HG03575 (cell line): Measurements from ENCODE around the gene GNAO1.

Experiments used
- ATAC-seq: cut with Tn5 transposase; IDR thresholded peaks from one replicate; pipeline ENCODE4 v1.9.1; 2021; ENCODE audit not compliant: unreplicated experiment, insufficient number of reproducible peaks, low FRiP score; ENCODE audit errors: extremely low read depth

GNAO1 gene

DNA sequence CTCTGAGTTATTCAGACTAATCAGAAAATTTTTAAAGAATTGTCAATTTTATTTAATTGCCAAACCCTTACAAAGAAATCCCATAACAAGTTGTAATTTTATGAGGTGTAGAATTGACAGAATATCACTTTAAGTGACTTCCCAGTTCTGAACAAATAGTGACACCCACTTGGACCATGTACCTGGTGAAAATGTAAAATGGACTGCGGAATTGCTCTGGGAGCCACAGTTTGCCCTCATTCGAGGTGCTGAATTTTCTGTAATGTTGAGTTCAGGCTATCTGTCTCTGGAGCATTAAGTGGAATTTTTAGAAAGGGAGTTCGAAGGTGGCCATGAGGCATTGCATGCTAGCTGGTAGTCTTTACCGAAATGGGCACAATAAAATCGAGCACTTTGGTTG is 5.1 kb downstream of the GNAO1 start:
- no peak for ATAC-seq

DNA sequence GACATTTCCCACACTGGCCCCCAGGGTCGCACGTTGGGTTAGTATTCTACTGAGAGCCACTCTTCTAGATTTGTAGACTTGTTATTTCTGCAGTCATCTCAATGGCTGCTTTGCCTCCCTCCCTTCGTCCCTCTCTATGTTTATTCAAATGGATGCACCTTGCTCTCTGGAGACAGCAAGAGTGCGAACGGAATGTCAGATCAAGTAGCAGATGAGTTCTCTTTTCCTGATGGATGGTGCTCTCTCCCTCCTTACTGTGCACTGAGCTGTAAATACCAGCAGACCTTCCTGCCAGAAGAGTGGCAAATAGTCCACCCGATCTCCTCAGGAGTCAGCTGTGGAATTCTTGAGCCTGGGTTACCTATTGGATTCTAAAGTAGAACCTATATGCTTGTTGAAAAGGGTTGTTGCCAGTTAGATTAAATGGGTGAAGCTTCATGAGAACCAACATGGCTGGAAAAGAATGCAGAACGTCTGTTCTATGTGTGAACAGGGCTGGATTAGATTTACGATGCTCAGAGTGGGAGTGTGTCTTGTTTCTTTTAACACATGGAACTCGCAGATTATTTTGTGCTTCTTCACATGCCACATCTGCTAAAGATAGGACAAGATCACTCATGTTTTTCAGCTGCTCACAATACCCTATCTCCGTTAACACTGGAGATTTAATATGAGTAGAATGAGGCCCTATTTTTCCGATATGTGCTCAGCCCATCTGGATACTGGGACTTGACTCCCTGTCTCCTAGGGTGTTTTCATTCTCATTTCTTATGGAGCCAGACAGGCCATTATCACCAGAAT is 6.1 kb downstream of the GNAO1 start:
- ATAC-seq = no peak

DNA sequence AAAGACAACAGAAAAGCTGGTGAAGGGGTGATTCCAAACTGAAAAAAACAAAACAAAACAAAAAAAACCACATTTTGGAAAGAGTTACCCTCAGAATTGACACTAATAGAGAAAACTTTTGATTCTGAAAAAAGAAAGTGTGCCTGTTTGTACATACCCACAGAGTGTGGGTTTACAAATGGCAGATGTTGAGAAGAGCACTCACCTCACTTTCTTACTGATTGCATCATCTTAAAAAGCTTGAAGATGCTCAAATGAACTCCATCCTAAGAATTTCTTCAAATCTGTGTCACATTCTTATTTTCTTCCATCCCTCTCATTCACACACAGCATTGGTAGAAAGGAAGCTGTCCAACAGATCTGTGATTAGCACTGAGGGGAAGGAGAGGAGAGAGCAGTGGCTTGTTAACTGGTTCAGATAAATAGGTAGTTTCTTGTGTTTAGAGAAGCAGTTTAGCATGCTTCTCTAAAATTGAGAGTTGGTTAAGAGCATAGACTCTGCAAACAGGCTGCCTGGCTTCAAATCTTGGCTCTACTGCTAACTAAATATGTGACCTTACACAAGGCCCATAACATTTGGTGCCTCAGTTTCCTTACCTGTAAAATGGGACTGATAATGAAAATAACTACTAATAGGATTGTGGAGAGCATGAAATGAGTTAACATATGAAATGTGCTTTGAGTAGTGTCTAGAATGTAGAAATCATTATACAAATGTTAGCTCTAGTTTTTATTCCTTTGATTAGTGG is 6.9 kb downstream of the GNAO1 start:
- ATAC-seq = no peak

DNA sequence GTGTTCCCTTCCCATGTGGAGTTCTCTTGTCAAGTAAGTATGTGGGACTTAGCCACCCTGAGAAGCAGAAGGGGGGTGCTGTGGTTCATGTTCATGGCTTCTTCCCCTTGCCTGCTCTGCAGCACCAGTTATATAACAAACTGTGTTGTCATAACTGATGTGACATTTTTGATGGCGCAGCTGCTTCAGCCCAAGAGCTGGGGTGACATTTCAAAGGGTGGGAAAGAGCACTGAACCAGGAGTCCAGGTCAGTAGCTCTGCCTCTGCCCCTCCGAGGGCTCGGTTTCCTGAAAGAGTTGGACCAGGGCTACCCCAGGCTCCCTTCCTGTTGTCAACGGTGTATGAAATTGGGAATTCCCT is 7.4 kb downstream of the GNAO1 start:
- no peak for ATAC-seq

DNA sequence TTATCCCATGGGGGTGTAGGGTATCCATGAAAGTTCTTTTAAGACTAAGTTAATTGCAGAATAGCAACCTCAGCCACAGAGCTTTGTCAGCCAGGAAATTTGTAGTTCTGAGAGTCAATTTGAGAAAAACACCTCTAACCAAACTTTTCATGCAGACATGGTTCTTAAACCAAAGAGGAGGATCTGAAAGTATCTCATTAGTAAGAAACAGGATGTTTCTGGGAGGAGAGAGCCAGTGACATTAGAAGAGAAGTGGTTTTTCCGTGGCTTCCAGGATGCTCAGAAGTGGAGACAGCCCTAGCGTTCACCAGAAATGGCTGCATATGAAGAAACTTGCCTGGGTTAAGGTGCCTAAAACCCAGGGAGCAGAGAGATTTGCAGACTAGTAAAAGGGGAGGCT is 7.9 kb downstream of the GNAO1 start:
- peak; percentile 38 for ATAC-seq

DNA sequence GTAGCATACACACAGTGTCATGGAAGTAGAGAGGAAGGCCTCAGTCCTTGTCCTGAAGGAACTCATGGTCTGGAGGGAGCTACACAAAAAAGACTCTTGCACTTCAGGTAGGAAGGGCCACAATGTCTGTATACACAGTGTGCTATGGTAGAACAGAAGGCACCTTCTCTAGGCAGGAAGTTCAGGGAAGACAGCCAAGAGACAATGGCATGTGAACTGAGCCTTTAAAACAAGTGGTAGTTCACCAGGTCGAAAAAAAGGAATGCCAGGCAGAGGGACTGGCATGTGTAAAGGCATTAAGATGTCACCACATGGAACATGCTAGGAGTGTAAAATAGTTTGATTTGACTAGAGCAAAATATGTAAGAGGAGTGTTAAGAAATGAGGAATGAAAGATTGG is 9.7 kb downstream of the GNAO1 start:
- ATAC-seq = no peak

DNA sequence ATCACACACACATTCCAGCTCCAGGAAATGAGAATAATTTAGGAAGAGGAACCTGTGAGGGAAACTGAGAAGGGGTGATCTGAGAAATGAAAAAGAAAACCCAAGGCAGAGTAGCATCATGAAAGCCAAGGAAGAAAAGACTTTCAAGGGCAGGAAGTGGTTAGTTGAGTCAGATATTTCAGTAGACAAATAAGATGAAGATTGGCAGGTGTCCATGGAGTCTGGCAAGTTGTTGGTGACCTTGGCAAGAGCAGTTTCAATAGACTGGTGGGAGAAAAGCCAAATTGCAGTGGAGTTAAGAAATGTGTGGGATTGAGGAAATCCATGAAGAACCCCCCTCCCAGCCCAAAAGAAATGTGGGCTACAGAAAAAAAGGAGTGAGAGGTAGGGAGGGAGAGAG is 10.7 kb downstream of the GNAO1 start:
- ATAC-seq = no peak

DNA sequence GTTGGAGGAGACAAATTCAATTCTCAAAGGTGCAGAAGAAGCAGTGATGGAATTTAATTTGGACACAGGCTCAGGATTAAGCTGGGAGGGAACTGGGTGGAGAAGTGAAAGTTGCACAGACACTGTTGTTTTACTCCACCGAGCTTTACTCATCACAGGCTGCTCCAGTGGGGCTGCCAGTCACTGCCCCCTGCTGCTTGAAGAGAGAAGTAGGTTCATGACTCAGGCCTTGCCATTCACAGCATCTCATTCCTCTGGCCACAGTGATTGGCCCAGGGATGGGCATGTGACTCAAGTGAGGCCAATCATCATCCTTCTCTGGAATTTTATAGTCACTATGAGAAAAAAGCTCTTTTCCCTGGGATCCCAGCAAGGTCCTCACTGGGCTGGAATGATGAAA is 11.8 kb downstream of the GNAO1 start:
- no peak for ATAC-seq

DNA sequence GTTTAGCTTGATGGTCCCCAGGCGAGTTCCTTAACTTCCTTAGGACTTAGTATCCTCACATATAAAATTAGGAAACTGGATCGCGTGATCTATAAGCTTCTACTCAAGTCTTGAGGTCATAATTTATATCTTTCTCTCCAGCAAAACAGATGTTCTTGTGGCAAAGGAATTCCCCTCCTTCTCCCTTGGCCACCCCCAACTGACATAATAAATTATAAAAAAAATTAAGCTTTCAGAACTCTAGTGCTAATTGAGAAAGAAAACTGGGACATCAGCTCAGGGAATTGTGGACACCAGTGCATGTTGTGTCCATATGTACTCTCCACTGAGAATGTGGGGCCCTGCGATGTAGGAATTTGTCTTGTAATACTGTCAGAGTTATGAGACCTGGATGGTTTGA is 13.5 kb downstream of the GNAO1 start:
- no peak for ATAC-seq

DNA sequence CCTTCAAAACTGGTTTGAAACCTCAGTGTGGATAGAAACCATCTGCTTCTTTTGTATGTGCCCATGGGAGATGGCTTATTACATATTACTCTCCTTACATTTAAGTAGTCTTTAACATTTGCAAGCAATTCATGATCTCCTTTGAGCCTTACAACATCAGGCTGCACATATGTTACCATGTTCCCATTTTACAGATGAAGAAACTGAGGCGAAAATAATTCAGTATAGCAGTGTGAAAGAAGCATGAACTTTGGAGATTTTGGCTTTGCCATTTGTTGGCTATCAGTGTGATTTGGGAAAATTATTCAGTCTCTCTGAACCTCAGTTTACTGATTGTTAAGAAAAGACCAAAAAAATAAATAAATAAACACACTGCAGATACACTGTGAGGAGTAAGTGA is 15.7 kb downstream of the GNAO1 start:
- ATAC-seq = no peak

DNA sequence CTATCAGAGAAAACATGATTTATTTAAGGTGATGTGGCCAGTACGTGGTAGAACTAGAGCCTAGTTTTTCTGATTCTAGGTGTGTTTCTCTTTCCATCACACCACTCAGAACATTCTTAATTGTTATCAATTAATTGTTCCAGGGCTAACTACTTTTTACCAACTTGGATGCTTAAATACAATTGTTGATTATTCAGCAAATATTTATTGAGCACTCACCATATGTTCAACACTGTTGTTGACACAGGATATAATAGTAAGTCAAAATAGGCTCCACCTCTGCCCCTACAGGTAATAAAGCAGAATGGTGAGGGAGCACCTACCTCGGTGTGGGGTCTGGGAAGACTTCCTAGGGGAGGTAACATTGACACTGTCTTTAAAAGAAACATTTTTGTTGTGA is 16.1 kb downstream of the GNAO1 start:
- no peak for ATAC-seq

DNA sequence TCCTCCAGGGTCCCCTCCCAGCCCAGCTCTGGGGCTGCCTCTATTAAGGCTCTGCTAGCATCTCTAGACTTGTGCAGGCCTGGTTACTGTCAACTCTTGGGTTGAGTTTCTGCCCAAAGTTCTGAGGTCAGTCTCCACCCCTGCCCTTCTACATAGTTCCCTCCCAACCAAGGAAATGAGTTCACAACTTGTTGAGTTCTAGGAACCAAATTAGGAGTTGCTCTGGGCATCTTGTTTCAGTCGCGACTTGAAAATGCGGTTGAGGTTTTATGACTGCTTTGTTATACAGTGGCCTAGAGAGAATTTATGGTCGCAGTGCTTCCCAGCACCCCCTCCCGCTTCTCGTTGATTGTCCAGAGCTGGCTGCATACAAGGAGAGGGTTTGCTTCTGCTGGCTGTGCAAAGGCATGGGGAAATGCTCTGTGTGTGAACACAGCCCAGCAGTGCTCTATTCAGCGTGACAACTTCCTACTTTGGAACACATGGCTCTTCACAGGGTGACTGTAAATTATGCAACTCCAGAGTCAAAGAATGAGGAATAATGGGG is 20.2 kb downstream of the GNAO1 start:
- no peak for ATAC-seq

DNA sequence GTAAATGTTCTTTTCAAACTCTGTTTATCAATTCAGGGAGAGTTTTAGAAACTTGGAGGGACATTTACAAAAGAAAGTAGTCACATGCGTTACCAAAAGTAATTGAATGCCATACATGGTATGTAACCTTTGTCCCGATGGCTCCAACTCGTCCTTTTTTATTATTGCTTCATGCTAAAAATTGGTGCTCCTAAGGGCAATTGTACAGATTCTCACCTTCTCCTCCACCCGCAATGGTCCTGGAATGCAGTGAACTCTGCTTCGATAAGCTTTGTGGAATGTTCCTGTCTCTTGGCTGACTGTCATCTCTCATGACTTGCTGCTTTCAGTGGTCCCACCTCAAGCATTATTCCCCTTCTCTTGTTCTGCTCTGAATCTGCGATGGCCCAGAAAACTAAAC is 20.9 kb downstream of the GNAO1 start:
- no peak for ATAC-seq

DNA sequence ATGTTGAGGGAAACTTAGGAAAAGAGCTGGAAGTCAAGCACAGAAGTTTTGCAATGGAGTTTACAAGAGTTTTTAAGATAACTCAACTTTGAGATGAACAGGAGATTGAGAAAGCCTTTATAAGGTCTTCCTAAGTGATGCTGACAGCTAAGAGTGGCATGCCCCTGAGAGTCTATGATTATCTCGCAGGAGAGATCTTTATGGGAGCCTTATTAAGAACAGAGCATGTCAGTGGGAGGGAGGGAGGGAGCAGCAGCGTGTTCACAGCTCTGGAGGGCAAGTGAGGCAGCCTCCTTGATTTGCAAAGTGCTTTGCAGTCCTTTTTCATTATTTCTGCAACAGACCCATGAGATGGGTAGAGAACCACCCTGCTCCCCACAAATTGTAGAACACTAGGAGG is 30.7 kb downstream of the GNAO1 start:
- no peak for ATAC-seq

DNA sequence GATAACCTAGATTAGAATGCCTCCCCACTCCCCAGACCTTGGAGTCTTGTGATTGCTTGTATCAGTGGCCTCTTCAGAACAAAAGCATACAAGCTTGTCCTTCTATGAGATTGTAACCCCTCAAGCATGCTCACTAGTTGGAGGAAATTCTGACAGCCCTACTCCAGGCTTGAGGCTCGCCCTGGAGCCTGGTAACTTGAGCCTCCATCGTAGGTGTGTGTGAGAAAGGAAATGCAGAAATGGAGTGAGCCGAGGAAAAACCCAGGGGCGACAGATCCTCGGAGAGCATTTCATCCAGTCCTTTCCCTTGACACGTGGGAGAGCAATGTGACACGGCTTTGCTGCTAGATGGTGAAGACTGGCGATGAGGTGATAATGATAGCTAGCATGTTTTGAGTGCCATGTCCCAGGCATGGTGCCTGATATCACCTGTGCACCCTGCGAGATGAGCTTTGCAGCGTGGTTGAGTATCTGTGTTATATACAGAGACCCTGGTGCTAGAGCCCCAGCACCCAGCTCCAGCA is 31.2 kb downstream of the GNAO1 start:
- no peak for ATAC-seq

DNA sequence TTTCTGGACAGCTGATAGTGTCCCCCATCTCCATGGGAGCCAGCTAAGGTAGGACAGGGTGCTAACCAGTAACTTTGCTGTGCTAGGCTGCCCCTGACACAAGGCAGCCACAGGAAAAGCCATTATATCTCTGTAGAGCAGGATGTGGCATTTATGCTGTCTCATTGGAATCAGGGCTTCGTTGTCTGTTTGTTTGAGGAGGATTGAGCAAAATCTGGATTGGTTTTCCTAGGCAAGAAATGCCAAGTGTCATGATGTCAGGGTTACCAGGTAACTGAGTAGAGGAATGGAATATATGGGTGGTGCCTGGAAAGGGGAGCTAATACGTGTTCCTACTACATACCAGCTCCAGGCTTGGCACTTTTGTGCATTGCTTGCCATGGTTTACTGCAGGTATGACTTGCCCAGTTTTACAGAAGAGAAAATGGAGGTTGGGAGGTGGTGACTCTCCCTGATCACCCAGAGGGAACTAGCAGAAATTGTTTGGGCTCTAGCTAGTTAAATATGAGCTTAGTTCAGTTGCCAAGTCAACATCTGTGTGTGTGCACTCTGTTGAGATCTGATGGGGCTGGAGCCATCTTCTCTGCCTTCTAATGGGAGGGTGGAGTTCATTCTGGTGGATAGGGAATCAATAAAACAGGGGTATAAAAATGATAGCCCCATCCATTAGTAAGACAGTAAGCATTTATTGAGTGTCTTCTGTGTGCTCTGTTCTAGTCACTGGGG is 33.9 kb downstream of the GNAO1 start:
- no peak for ATAC-seq

DNA sequence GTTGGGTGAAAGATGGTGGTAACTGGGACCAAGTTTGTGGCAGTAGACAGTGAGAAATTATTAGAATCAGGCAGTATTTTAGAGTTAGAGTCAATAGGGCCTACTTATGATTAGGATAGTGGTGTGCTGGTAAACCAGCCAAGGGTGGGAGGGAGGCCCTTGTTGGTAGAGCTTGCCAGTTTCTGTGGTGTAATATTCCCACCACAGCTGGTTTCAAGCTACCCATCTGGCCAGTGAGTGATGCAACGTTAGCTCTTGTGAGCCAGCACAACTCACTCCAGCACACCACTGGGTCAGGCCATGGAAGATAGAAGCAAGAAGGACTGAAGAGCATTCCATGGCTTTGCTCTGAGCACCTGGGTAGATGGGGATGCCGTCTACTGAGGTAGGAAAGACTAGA is 34.9 kb downstream of the GNAO1 start:
- ATAC-seq = no peak

DNA sequence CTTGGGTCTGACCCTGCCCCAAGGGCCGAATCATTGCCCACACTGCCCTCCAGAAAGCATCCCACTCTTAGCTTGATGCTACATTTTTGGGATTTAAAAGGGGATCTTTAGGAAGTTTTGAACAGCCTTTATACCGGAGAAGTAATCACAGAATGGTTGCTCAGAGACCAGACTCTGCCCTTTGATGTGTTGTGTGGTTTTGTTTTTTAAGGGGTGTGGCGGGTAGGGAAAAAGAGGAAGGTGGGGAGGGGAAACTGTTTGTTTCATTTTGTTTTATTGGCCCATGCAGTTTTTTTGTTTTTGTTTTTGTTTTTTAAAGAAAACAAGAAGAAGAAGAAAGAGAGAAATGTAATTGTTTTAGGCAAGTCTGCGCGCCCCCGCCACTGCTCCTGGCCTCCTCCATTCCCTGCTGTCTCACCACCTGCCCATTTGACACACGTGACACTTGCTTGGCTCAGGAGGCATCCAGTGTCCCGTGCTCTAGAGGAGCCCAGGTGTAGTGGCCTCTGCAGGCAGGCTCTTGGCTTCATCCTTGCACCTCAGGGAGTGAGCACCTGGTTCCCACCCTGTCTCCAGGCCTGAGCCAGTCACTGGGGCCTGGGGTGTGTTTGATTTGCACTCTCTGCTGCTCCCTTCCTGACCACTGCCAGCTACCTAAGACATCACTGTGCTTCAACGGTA is 35.7 kb downstream of the GNAO1 start:
- ATAC-seq = no peak

DNA sequence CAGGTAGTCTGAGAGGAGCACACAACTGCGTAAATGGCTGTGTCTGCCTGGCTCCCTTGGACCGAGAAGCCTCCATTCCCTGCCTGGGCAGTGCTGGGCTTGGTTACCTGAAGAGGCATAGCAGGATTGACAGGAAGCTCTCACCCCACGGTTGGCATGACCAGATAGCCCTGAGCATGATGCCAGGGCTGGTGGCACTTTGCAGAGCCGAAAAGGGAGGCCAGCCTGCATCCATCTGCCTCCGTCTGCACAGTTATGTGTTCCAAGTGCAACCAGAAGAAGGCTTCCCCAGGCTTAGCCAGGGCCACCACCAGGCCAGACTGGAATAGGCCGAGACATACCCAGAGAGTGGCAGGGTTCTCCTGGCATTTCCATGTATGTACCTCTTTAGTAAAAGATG is 36.6 kb downstream of the GNAO1 start:
- ATAC-seq = no peak
